Gastroesophageal sphincter (tissue), 4 donors: ENCODE results near the gene SPECC1L. TPM values are rescaled to one million over a fixed set of nuclear protein-coding genes. Genes with fewer than 3 reads are reported as not detected.
A peak's percentile ranks its signal among the peaks of the same experiment; 100 is the strongest.

Source experiments
- ATAC-seq: fragments of 150-250 bp; one replicate; pipeline ENCODE4 v1.9.1; 2016; ENCODE audit warnings: mild to moderate bottlenecking, moderate library complexity
- H3K27ac ChIP-seq, 4 donors: fragments of 200-600 bp; sonication (generic) in 3 of 4; 1 replicate in 3 of 4; 2 replicates in 1 of 4; pipeline ENCODE4 v1.5.1; 2016 to 2019
- H3K27me3 ChIP-seq: fragments of 200-600 bp; sonication (generic); one replicate; pipeline ENCODE4 v1.5.1; 2019
- H3K36me3 ChIP-seq, 2 donors: fragments of 200-600 bp; sonication (generic); one replicate each; pipeline ENCODE4 v1.5.1; 2019; ENCODE audit warnings: control low read depth in 1 of 2
- H3K4me1 ChIP-seq, 3 donors: fragments of 200-600 bp; sonication (generic); 1 replicate in 2 of 3; 2 replicates in 1 of 3; pipeline ENCODE4 v1.5.1; 2016 to 2019; ENCODE audit warnings: control low read depth in 2 of 3
- H3K4me3 ChIP-seq, 2 donors: fragments of 200-600 bp; sonication (generic); one replicate each; pipeline ENCODE4 v1.5.1; 2019; ENCODE audit warnings: mild to moderate bottlenecking in 1 of 2, moderate library complexity in 1 of 2
- H3K9me3 ChIP-seq, 3 donors: fragments of 200-600 bp; sonication (generic); one replicate each; pipeline ENCODE4 v1.5.1; 2017 to 2019; ENCODE audit warnings: control low read depth in 2 of 3
- EP300 ChIP-seq: sonication (generic); formaldehyde crosslinking; IDR thresholded peaks from one replicate; pipeline ENCODE4 v1.6.1; 2017; ENCODE audit warnings: antibody characterized with exemption, mild to moderate bottlenecking
- POLR2A ChIP-seq, 2 donors: fragments of 450-650 bp; IDR thresholded peaks; one replicate each; pipeline ENCODE4 v1.6.1; 2017; ENCODE audit warnings: antibody characterized with exemption in 2 of 2, mild to moderate bottlenecking in 2 of 2, moderate library complexity in 1 of 2
- POLR2AphosphoS5 ChIP-seq: sonication (generic); formaldehyde crosslinking; IDR thresholded peaks from one replicate; pipeline ENCODE4 v1.6.1; 2017; ENCODE audit warnings: antibody characterized with exemption
- WGBS, 2 donors: methylation state at CpG; one replicate each; pipeline ENCODE4 v1.1.5; 2018; ENCODE audit warnings: low coverage in 1 of 2; 5-methylcytosine and 5-hydroxymethylcytosine counted together
- total RNA-seq, 4 donors: library from RNA; depleted of rRNA; stranded (reverse); fragments of >200 nt; gene quantifications; one replicate each; pipeline ENCODE4 v1.1.0, GENCODE V29; 2016
- TF ChIP-seq, protein P1 (sequence below), 4 experiments: fragments of 200-600 bp in 2 of 4; fragments of 450-650 bp in 2 of 4; sonication (generic) in 1 of 4; IDR thresholded peaks; one replicate each; pipeline ENCODE4 v1.5.1; 2017 to 2019; ENCODE audit warnings: antibody characterized with exemption in 4 of 4, mild to moderate bottlenecking in 2 of 4, moderate library complexity in 2 of 4

The SPECC1L gene
- total RNA-seq, 4 donors from 2014 or later = 62.3 to 110 (median 92.5) TPM

DNA sequence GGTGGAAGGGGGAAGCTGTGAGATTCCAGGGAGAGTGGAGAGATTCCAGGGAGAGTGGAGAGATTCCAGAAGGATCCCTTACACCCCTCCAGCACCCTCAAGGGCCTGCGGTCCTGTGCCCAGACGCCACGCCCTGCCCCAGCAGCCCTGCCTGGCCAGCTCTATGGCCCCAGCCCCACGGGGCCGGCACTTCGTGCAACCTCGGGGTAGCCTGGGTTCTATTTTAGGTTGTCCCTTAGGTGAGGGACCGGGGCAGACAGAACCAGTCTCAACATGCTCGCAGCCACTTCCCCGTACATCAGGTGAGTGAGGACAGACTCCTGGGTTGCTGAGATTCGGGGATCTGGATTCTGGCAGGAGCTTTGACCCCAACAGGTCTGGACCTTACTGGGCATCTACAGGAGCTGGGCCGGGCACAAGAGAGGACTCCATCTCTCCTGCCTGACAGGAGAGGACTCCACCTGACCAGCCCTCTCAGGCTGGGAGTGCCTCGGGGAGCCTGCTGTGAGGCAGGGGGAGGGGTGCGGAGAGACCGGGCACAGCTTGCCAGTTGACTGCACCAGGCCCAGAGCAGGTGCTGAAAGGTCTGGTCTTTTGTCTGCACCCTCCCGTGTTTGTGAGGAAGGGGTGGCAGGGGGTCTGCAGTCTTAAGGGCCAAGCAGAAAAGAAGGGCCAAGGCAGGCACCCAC lies 148.3 kb downstream of the SPECC1L start:
- peaks cover 0 to 28% (median 11%) of the 10 kb centered on the region in 3 donors for H3K4me1 ChIP-seq
- WGBS, 2 donors = no CpG with 5 or more reads among the region's 16 CpGs
- no peak overlapping the region for H3K4me3 ChIP-seq
- H3K9me3 ChIP-seq = no peaks in the 10 kb centered on the region
- peaks cover 0 to 46% of the 10 kb centered on the region in 2 donors for H3K36me3 ChIP-seq
- TF ChIP-seq POLR2A (IDR thresholded peaks at IDR 0.05) (no peak), EP300 (no peak), POLR2AphosphoS5 (no peak)
- TF ChIP-seq, protein P1, sequence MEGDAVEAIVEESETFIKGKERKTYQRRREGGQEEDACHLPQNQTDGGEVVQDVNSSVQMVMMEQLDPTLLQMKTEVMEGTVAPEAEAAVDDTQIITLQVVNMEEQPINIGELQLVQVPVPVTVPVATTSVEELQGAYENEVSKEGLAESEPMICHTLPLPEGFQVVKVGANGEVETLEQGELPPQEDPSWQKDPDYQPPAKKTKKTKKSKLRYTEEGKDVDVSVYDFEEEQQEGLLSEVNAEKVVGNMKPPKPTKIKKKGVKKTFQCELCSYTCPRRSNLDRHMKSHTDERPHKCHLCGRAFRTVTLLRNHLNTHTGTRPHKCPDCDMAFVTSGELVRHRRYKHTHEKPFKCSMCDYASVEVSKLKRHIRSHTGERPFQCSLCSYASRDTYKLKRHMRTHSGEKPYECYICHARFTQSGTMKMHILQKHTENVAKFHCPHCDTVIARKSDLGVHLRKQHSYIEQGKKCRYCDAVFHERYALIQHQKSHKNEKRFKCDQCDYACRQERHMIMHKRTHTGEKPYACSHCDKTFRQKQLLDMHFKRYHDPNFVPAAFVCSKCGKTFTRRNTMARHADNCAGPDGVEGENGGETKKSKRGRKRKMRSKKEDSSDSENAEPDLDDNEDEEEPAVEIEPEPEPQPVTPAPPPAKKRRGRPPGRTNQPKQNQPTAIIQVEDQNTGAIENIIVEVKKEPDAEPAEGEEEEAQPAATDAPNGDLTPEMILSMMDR (IDR thresholded peaks at IDR 0.05) = no peak
- H3K27ac ChIP-seq = no peak overlapping the region
- peaks cover 26% of the 10 kb centered on the region for H3K27me3 ChIP-seq
- ATAC-seq = no peak

DNA sequence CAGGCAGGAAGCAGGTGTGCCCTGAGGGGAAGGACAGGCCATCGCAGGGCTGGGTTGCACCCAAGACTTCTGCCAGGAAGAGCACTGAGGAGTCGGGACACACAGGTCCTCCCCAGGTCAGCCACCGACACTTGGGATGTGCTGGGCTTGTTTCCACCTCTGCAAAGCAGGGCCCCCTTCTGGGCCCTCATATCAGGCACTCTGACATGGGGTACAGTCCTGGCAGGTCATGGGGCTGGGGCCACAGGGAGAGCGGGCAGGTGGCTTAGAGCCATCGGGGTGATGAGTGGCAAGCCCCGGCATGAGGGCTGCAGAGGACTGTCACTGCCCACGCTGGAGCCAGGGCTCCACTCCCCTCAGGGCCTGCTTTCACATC lies 148.8 kb downstream of the SPECC1L start:
- TF ChIP-seq EP300 (no peak), POLR2A (IDR thresholded peaks at IDR 0.05) (no peak)
- TF ChIP-seq, protein P1 (IDR thresholded peaks at IDR 0.05) = no peak
- H3K27me3 ChIP-seq = peaks cover 32% of the 10 kb centered on the region
- H3K4me3 ChIP-seq = no peak overlapping the region
- WGBS, 2 donors = no CpG with 5 or more reads among the region's 7 CpGs
- peaks cover 0 to 41% of the 10 kb centered on the region in 2 donors for H3K36me3 ChIP-seq
- H3K27ac ChIP-seq = no peak overlapping the region
- no peak for ATAC-seq
- H3K4me1 ChIP-seq = peaks cover 0 to 33% (median 16%) of the 10 kb centered on the region in 3 donors
- H3K9me3 ChIP-seq = no peaks in the 10 kb centered on the region

DNA sequence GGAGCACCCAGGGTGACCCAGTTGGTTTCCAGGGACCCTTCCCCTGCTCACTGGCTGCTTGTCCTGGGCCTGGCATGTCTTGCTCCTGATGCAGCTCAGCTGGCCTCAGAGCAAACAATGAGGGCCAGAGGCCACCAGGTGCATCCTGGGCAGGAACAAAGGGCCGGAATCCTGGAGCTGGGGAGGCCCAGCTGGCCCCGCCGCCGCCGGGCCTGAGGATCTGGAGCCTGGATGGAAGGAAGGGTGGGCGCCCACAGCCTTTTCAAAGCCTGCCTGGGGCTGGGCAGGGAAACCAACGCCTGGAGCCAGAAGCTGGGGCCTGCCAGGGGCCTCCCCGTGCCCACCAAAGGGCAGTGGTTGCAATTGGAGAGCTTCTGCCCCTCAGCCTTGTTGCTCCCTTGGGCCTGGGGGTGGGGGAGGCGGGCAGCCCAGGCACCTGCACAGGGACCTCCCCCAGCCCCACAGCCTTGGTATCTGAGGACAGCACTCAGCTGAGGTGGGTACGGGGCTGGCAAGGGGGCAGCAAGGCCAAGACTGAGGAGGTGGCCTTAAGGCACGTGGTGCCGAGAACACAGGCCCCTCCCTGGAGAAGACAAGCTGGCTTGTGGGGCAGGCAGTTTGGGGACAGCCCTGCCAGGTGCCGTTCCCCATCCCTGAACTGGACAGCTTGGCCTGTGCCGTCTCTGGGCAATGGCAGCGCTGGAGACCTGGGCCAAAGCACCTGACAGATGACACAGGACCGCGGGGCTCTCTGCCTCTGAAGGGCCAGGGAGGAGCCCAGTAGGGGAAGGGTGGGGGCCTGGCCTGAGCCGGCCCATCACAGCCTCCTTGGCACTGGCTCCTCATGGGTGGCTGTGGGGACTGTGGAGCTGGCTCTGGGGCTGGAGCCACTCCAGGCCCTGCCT lies 149.7 kb downstream of the SPECC1L start:
- TF ChIP-seq POLR2AphosphoS5 = peak; percentile 31
- TF ChIP-seq, protein P1 (IDR thresholded peaks at IDR 0.05) = peak in 1 of 4 experiments; percentile 5
- no peak for TF ChIP-seq POLR2A (IDR thresholded peaks at IDR 0.05)
- TF ChIP-seq EP300 = no peak
- ATAC-seq = peak; percentile 14
- Histone ChIP-seq H3K27ac (peak overlapping the region in 1 of 4 donors; percentile 11), H3K27me3 (peaks cover 40% of the 10 kb centered on the region), H3K4me3 (no peak overlapping the region), H3K36me3 (peaks cover 0 to 32% of the 10 kb centered on the region in 2 donors), H3K9me3 (no peaks in the 10 kb centered on the region), H3K4me1 (peaks cover 0 to 39% (median 16%) of the 10 kb centered on the region in 3 donors)
- 59% methylated on average over 5 of the region's 18 CpGs; no CpG with 5 or more reads in 1 of the 2 donors for WGBS, 2 donors

DNA sequence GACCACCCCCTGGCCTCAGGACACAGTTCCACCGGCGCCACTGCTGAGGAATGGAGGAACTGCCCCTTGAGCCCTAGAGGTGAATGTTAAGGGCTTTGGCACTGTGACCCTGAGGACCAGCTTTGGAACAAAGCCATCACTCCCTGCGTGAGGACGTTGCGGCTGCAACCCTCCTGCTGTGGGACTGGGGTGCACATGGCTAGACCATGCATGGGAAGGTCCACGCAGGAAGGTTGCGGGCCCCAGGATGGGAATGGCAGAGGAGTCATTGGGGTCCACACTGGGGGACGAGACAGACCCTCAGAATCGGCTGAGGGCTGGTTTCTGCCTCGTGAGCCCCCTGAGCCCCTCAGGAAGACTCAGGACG lies 150.3 kb downstream of the SPECC1L start:
- Histone ChIP-seq H3K4me3 (no peak overlapping the region), H3K4me1 (peaks cover 0 to 39% (median 16%) of the 10 kb centered on the region in 3 donors), H3K27me3 (peaks cover 44% of the 10 kb centered on the region), H3K9me3 (no peaks in the 10 kb centered on the region), H3K36me3 (peaks cover 0 to 26% of the 10 kb centered on the region in 2 donors), H3K27ac (peak overlapping the region in 1 of 4 donors; percentile 11)
- ATAC-seq = no peak
- 83 to 100% methylated on average over 1 to 2 of the region's 11 CpGs for WGBS, 2 donors
- TF ChIP-seq POLR2A (IDR thresholded peaks at IDR 0.05) = no peak
- TF ChIP-seq POLR2AphosphoS5 = no peak
- TF ChIP-seq EP300 = no peak
- TF ChIP-seq, protein P1 (IDR thresholded peaks at IDR 0.05) = no peak
